ENCODE results near the gene PPP1R36. TPM values are rescaled to one million over a fixed set of nuclear protein-coding genes. Genes with fewer than 3 reads are reported as not detected.
A peak's percentile ranks its signal among the peaks of the same experiment; 100 is the strongest.

PPP1R36 gene
- total RNA-seq, 2 experiments from 2014 or later, result 0.53 TPM; not detected in 1

GRCh38 chr14:64632056-64632455, 82.3 kb downstream of the PPP1R36 start:
- H3K27me3 Mint-ChIP-seq, result peaks cover 9% of the 10 kb centered on the region
- no peaks in the 10 kb centered on the region for H3K9me3 Mint-ChIP-seq
- H3K4me1 Mint-ChIP-seq, result peaks cover 5% of the 10 kb centered on the region
- no peak overlapping the region for H3K4me3 Mint-ChIP-seq
- ChIA-PET CTCF (interaction anchor here (1.0 to 1.2 kb wide), 2 partner anchors 91 to 202 kb away, joined by 3 read pairs; partner anchors contain the start of gene HSPA2), POLR2A (interaction anchor here (1.4 kb wide), 1 partner anchor 10 kb away, joined by 4 read pairs; no protein-coding TSS in a partner anchor)
- H3K36me3 Mint-ChIP-seq (ENCODE audit: low read depth), result no peaks in the 10 kb centered on the region
- H3K27ac Mint-ChIP-seq, result no peak overlapping the region
- DNase-seq, result no peak

- no peaks in the 10 kb centered on the region for H3K36me3 Mint-ChIP-seq (ENCODE audit: low read depth)
- ChIA-PET POLR2A (no interaction called here), CTCF (interaction anchor here (3.1 kb wide), 1 partner anchor 8 kb away, joined by 19 read pairs; no protein-coding TSS in a partner anchor)
- DNase-seq, result no peak
- peaks cover 5% of the 10 kb centered on the region for H3K4me1 Mint-ChIP-seq
- no peak overlapping the region for H3K4me3 Mint-ChIP-seq
- H3K9me3 Mint-ChIP-seq, result no peaks in the 10 kb centered on the region
- H3K27me3 Mint-ChIP-seq, result peaks cover 11% of the 10 kb centered on the region
- no peak overlapping the region for H3K27ac Mint-ChIP-seq
These were observed 84.8 kb downstream of the PPP1R36 start for GRCh38 chr14:64634558-64634957.

DNA sequence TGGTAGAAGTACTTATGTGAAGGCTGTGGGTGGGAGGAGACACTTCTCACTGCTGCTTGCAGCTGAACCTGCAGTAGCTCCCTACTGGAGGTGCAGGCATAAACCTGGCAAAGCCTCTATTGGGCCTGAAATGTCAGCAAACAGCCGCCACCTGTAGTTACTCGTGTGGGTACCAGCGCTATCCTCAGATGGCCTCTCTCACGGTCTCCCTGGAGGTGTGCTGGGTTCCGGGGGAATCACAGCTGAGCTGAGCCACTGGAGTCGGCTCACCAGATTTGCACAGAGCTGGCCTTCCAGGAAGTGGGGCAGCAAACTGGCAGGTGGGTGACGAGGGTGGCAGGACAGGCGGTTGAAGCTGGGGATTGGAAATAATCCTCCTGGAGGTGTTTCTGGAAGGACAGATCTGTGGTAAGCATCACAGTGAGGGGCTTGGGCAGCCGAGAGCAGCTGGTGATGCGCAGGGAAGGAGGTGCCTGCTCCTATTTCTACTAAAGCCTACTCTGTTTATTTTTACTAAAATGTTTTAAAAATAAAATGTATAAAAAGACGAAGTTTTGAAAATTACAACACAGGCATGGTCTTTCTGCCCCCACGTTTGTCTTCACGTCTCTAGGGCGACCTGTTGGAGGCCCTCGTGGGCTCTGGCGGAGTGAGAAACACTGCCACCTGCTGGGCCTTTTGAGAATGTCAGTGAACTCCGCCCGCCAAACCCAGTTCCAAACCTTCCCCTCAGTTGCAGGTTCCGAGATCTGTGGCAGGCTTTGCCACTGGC, 86.6 kb downstream of the PPP1R36 start:
- Mint-ChIP-seq H3K36me3 (ENCODE audit: low read depth) (no peaks in the 10 kb centered on the region), H3K4me3 (no peak overlapping the region), H3K4me1 (peaks cover 5% of the 10 kb centered on the region), H3K9me3 (no peaks in the 10 kb centered on the region), H3K27ac (no peak overlapping the region), H3K27me3 (peaks cover 13% of the 10 kb centered on the region)
- DNase-seq, result peak; percentile 74
- POLR2A ChIA-PET, result interaction anchor here (1.1 kb wide), 1 partner anchor 122 kb away, joined by 3 read pairs; no protein-coding TSS in a partner anchor
- CTCF ChIA-PET, result interaction anchor here (0.7 to 3.7 kb wide), 44 partner anchors 8 to 333 kb away, joined by 3 to 34 read pairs (median 5); partner anchors contain the start of genes CHURC1 and HSPA2

- no peak for DNase-seq
- Mint-ChIP-seq H3K27me3 (peaks cover 16% of the 10 kb centered on the region), H3K4me3 (no peak overlapping the region), H3K4me1 (peaks cover 5% of the 10 kb centered on the region), H3K36me3 (ENCODE audit: low read depth) (no peaks in the 10 kb centered on the region), H3K9me3 (no peaks in the 10 kb centered on the region), H3K27ac (no peak overlapping the region)
- ChIA-PET CTCF (interaction anchor here (0.6 to 3.7 kb wide), 43 partner anchors 9 to 748 kb away, joined by 3 to 34 read pairs (median 5); partner anchors contain the start of genes CHURC1 and HSPA2), POLR2A (interaction anchor here (1.1 kb wide), 1 partner anchor 122 kb away, joined by 3 read pairs; no protein-coding TSS in a partner anchor)
These were observed 87.2 kb downstream of the PPP1R36 start for GRCh38 chr14:64636980-64637429.

GRCh38 chr14:64637735-64638473, 88.1 kb downstream of the PPP1R36 start:
- CTCF ChIA-PET, result interaction anchor here (0.6 to 3.7 kb wide), 21 partner anchors 8 to 749 kb away, joined by 3 to 34 read pairs (median 4); no protein-coding TSS in a partner anchor
- DNase-seq, result no peak
- H3K27ac Mint-ChIP-seq, result no peak overlapping the region
- H3K36me3 Mint-ChIP-seq (ENCODE audit: low read depth), result no peaks in the 10 kb centered on the region
- H3K4me1 Mint-ChIP-seq, result peaks cover 5% of the 10 kb centered on the region
- H3K27me3 Mint-ChIP-seq, result peaks cover 22% of the 10 kb centered on the region
- no peak overlapping the region for H3K4me3 Mint-ChIP-seq
- POLR2A ChIA-PET, result no interaction called here
- H3K9me3 Mint-ChIP-seq, result no peaks in the 10 kb centered on the region

- CTCF ChIA-PET, result interaction anchor here (0.6 to 3.7 kb wide), 2 partner anchors 58 to 295 kb away, joined by 3 to 34 read pairs; no protein-coding TSS in a partner anchor
- no peaks in the 10 kb centered on the region for H3K36me3 Mint-ChIP-seq (ENCODE audit: low read depth)
These were observed 88.9 kb downstream of the PPP1R36 start for GRCh38 chr14:64638625-64639024.

More at GRCh38 chr14:64638625-64639024, 88.9 kb downstream of the PPP1R36 start:
- Mint-ChIP-seq H3K27me3 (peaks cover 24% of the 10 kb centered on the region), H3K4me1 (peaks cover 5% of the 10 kb centered on the region), H3K9me3 (no peaks in the 10 kb centered on the region), H3K27ac (no peak overlapping the region), H3K4me3 (no peak overlapping the region)
- no peak for DNase-seq
- POLR2A ChIA-PET, result no interaction called here

Other genes with a start within 250 kb of the PPP1R36 start
- gene MTHFD1, start 161.6 kb upstream of the PPP1R36 start, total RNA-seq, result 100 to 1,000 TPM; 142 to 147 TPM
- gene AKAP5, start 84.5 kb upstream of the PPP1R36 start, total RNA-seq, result under 1 TPM; 0.88 TPM
- 10 to 100 TPM; 38.8 to 40.5 TPM for gene ZBTB25, start 46.1 kb upstream of the PPP1R36 start, total RNA-seq
- gene ZBTB1, start 45.2 kb upstream of the PPP1R36 start, total RNA-seq, result 10 to 100 TPM; 81.2 to 86.1 TPM
- gene HSPA2, start 9.2 kb upstream of the PPP1R36 start, total RNA-seq, result 1 to 10 TPM; 6.8 to 7.1 TPM
- gene PLEKHG3, start 154.5 kb downstream of the PPP1R36 start, total RNA-seq, result 100 to 1,000 TPM; 126 to 133 TPM

Data from activated CD4-positive, alpha-beta memory T cell treated with anti-CD3 and anti-CD28 coated beads, Interleukin-2, amount 10 ng/mL, durations not matched to agents 7 days and 5 days (primary cell).